Pancreas (tissue), 10 donors: ENCODE measurements around the gene PRM2. TPM values are rescaled to one million over a fixed set of nuclear protein-coding genes. Genes with fewer than 3 reads are reported as not detected.

Experiments
- ATAC-seq, 4 donors: fragments of 200-7000 bp; cut with Tn5 transposase; one replicate each; pipeline versions ENCODE4 v1.8.0 to v1.9.1; 2020; ENCODE audit warnings: mild to moderate bottlenecking in 4 of 4, moderate library complexity in 4 of 4
- DNase-seq, 6 donors: peaks; one replicate each; pipeline ENCODE4 v3.0.0-alpha.2; 2020
- FAIRE-seq: peaks from 2 replicates; lab custom pipeline; 2012; peaks lifted over from hg19 to GRCh38; lab: Jason Lieb, UNC
- H3K27ac ChIP-seq, 4 donors: fragments of 200-600 bp; sonication (generic); 1 replicate in 3 of 4; 2 replicates in 1 of 4; pipeline versions ENCODE4 v1.5.0 to v1.8.0; 2020
- H3K27me3 ChIP-seq, 4 donors: fragments of 200-600 bp; one replicate each; pipeline ENCODE4 v1.8.0; 2021
- H3K36me3 ChIP-seq, 3 donors: fragments of 200-600 bp; sonication (generic) in 1 of 3; one replicate each; pipeline versions ENCODE4 v1.5.0 to v1.8.0; 2020 to 2021
- H3K4me1 ChIP-seq, 3 donors: fragments of 200-600 bp; one replicate each; pipeline ENCODE4 v1.8.0; 2021
- H3K4me3 ChIP-seq, 4 donors: fragments of 200-600 bp; sonication (generic) in 2 of 4; one replicate each; pipeline versions ENCODE4 v1.5.0 to v1.8.0; 2020 to 2021
- H3K9me3 ChIP-seq, 4 donors: fragments of 200-600 bp; one replicate each; pipeline ENCODE4 v1.8.0; 2021
- CTCF ChIP-seq, 4 donors: fragments of 200-600 bp; sonication (generic) in 3 of 4; IDR thresholded peaks; one replicate each; pipeline versions ENCODE4 v1.5.0 to v1.8.0; 2021; ENCODE audit warnings: antibody characterized with exemption in 4 of 4
- WGBS, 2 donors: extraction: QIAGEN DNeasy Blood & Tissue Kit; methylation state at CpG; one replicate each; pipeline ENCODE4 v1.1.7; 2013; 5-methylcytosine and 5-hydroxymethylcytosine counted together
- intact Hi-C, 3 donors: fragments of 100-400 bp; cut with DNase I; formaldehyde crosslinking; loops; one replicate each; pipeline versions ENCODE4 v1.11.1 to v1.14.2; 2022
- polyA plus RNA-seq, 2 donors: library from polyadenylated mRNA; stranded (reverse); fragments of 200-250 nt; gene quantifications; one replicate each; pipeline ENCODE4 v1.2.3, GENCODE V29; 2013
- total RNA-seq, 6 donors: library from RNA; stranded (reverse); fragmentation: NEBNext Ultra II Directional in 4 of 6; extraction: Animal tissue kit (Norgen Biotek cat#: 25700) in 4 of 6; gene quantifications; one replicate each; pipeline versions ENCODE4 v1.2.1 to v1.2.4, GENCODE V29; 2021 to 2023
- donor health status: healthy with polysubstance abuse.
- donor health status: DM: no; HTN: no; CAD: no; lungs with moderate emphysema.
- donor health status: DM: no; HTN: no; CAD: no.
- donor health status: control.
- donor health status: control.
- donor health status: Bipolar disorder and iron deficiency.
- donor health status: DM: yes; HTN: yes; CAD: no.
- donor health status: DM: no; HTN: no; CAD: no.
- donor health status: DM: no; HTN: no; CAD: no.
- donor health status: DM: yes; HTN: yes; CAD: no.

PRM2 gene
- total and polyA plus RNA-seq, 8 donors: not detected

GRCh38 chr16:11315510-11315909, 39.2 kb upstream of the PRM2 start:
- WGBS, 2 donors: 81 to 84% methylated on average over 13 of the region's 13 CpGs
- Histone ChIP-seq H3K4me1 (peaks cover 0 to 14% (median 6%) of the 10 kb centered on the region in 3 donors), H3K27ac (no peak overlapping the region), H3K9me3 (no peaks in the 10 kb centered on the region), H3K4me3 (no peak overlapping the region), H3K27me3 (no peaks in the 10 kb centered on the region), H3K36me3 (no peaks in the 10 kb centered on the region)
- no peak for TF ChIP-seq CTCF (IDR thresholded peaks at IDR 0.05)
- no peak for DNase-seq
- intact Hi-C loops: no loop called here
- no peak for FAIRE-seq
- no peak for ATAC-seq

GRCh38 chr16:11314309-11314894, 38.1 kb upstream of the PRM2 start:
- no peak for TF ChIP-seq CTCF (IDR thresholded peaks at IDR 0.05)
- no peak for DNase-seq
- Histone ChIP-seq H3K36me3 (no peaks in the 10 kb centered on the region), H3K27me3 (no peaks in the 10 kb centered on the region), H3K4me3 (no peak overlapping the region), H3K27ac (no peak overlapping the region), H3K9me3 (no peaks in the 10 kb centered on the region), H3K4me1 (peaks cover 0 to 14% (median 6%) of the 10 kb centered on the region in 3 donors)
- 94% methylated on average over 8 of the region's 8 CpGs for WGBS, 2 donors
- ATAC-seq: no peak
- intact Hi-C loops: no loop called here
- FAIRE-seq: no peak

GRCh38 chr16:11313493-11314308, 37.4 kb upstream of the PRM2 start:
- TF ChIP-seq CTCF (IDR thresholded peaks at IDR 0.05): no peak
- Histone ChIP-seq H3K27me3 (no peaks in the 10 kb centered on the region), H3K4me1 (peaks cover 0 to 14% (median 6%) of the 10 kb centered on the region in 3 donors), H3K27ac (peak overlapping the region in 1 of 4 donors; percentile 45), H3K4me3 (no peak overlapping the region), H3K9me3 (no peaks in the 10 kb centered on the region), H3K36me3 (no peaks in the 10 kb centered on the region)
- FAIRE-seq (no peak), DNase-seq (no peak), ATAC-seq (no peak)
- intact Hi-C loops: no loop called here
- WGBS, 2 donors: 86 to 96% methylated on average over 9 of the region's 9 CpGs

GRCh38 chr16:11312718-11313492, 36.6 kb upstream of the PRM2 start:
- Histone ChIP-seq H3K4me3 (peak overlapping the region in 2 of 4 donors; percentile 20 to 24), H3K4me1 (peaks cover 0 to 14% (median 6%) of the 10 kb centered on the region in 3 donors), H3K36me3 (no peaks in the 10 kb centered on the region), H3K27ac (peak overlapping the region in 2 of 4 donors; percentile 3 to 45), H3K27me3 (no peaks in the 10 kb centered on the region), H3K9me3 (no peaks in the 10 kb centered on the region)
- intact Hi-C loops: no loop called here
- no peak for TF ChIP-seq CTCF (IDR thresholded peaks at IDR 0.05)
- DNase-seq (peak in 5 of 6 donors; percentile 43 to 79 (median 51)), ATAC-seq (peak; percentile 87 to 98 (median 94)), FAIRE-seq (no peak)
- WGBS, 2 donors: 24 to 28% methylated on average over 8 of the region's 8 CpGs
